Measurements from ENCODE around the gene IL11RA. TPM values are rescaled to one million over a fixed set of nuclear protein-coding genes. Genes with fewer than 3 reads are reported as not detected.

Gene IL11RA
- total RNA-seq, 1 donor from 2014 or later = 32.9 TPM

DNA sequence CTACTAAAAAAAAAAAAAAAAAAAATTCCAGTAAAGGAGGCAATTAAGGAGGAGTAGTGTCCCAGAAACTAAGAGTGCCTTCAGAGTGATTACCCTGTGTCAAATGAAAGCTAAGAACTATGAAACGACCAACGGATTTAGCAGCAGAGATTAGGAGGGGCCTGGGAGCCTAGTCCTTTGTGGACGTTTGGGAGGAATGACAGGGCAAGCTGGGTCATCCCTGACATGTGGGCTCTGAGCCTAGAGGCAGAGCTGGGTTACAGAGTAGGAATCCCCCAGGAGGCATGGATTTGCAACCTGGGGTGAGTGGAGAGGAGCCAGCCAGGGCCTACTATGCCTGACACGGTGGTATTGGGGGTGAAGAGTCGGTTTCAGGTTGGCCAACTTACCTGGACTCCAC lies 18.8 kb upstream of the IL11RA start:
- TF ChIP-seq, protein P1, sequence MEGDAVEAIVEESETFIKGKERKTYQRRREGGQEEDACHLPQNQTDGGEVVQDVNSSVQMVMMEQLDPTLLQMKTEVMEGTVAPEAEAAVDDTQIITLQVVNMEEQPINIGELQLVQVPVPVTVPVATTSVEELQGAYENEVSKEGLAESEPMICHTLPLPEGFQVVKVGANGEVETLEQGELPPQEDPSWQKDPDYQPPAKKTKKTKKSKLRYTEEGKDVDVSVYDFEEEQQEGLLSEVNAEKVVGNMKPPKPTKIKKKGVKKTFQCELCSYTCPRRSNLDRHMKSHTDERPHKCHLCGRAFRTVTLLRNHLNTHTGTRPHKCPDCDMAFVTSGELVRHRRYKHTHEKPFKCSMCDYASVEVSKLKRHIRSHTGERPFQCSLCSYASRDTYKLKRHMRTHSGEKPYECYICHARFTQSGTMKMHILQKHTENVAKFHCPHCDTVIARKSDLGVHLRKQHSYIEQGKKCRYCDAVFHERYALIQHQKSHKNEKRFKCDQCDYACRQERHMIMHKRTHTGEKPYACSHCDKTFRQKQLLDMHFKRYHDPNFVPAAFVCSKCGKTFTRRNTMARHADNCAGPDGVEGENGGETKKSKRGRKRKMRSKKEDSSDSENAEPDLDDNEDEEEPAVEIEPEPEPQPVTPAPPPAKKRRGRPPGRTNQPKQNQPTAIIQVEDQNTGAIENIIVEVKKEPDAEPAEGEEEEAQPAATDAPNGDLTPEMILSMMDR (IDR thresholded peaks at IDR 0.05) = no peak
- peaks cover 2% of the 10 kb centered on the region for H3K36me3 Mint-ChIP-seq (ENCODE audit: low read depth)
- H3K27ac Mint-ChIP-seq (ENCODE audit: unreplicated experiment) = no peak overlapping the region
- no peaks in the 10 kb centered on the region for H3K9me3 Mint-ChIP-seq (ENCODE audit: low read depth)
- H3K27me3 Mint-ChIP-seq (ENCODE audit: low read depth) = peaks cover 31% of the 10 kb centered on the region
- H3K4me3 Mint-ChIP-seq (ENCODE audit: unreplicated experiment) = no peak overlapping the region
- peaks cover 37% of the 10 kb centered on the region for H3K4me1 Mint-ChIP-seq (ENCODE audit: low read depth)
- no peak for DNase-seq (ENCODE audit: low spot score)

GRCh38 chr9:34633851-34634550 lies 18.0 kb upstream of the IL11RA start:
- TF ChIP-seq, protein P1 (IDR thresholded peaks at IDR 0.05) = peak; percentile 92
- Mint-ChIP-seq H3K36me3 (ENCODE audit: low read depth) (peaks cover 2% of the 10 kb centered on the region), H3K27me3 (ENCODE audit: low read depth) (peaks cover 26% of the 10 kb centered on the region)

GRCh38 chr9:34634551-34635248 lies 17.3 kb upstream of the IL11RA start:
- no peaks in the 10 kb centered on the region for H3K9me3 Mint-ChIP-seq (ENCODE audit: low read depth)
- TF ChIP-seq, protein P1 (IDR thresholded peaks at IDR 0.05) = no peak
- H3K27ac Mint-ChIP-seq (ENCODE audit: unreplicated experiment) = no peak overlapping the region
- DNase-seq (ENCODE audit: low spot score) = no peak
- no peak overlapping the region for H3K4me3 Mint-ChIP-seq (ENCODE audit: unreplicated experiment)
- H3K4me1 Mint-ChIP-seq (ENCODE audit: low read depth) = peaks cover 36% of the 10 kb centered on the region
- peaks cover 19% of the 10 kb centered on the region for H3K27me3 Mint-ChIP-seq (ENCODE audit: low read depth)
- H3K36me3 Mint-ChIP-seq (ENCODE audit: low read depth) = peaks cover 2% of the 10 kb centered on the region

More at GRCh38 chr9:34633851-34634550, 18.0 kb upstream of the IL11RA start:
- DNase-seq (ENCODE audit: low spot score) = no peak
- H3K9me3 Mint-ChIP-seq (ENCODE audit: low read depth) = no peaks in the 10 kb centered on the region
- H3K4me3 Mint-ChIP-seq (ENCODE audit: unreplicated experiment) = no peak overlapping the region
- H3K27ac Mint-ChIP-seq (ENCODE audit: unreplicated experiment) = no peak overlapping the region
- peaks cover 41% of the 10 kb centered on the region for H3K4me1 Mint-ChIP-seq (ENCODE audit: low read depth)

DNA sequence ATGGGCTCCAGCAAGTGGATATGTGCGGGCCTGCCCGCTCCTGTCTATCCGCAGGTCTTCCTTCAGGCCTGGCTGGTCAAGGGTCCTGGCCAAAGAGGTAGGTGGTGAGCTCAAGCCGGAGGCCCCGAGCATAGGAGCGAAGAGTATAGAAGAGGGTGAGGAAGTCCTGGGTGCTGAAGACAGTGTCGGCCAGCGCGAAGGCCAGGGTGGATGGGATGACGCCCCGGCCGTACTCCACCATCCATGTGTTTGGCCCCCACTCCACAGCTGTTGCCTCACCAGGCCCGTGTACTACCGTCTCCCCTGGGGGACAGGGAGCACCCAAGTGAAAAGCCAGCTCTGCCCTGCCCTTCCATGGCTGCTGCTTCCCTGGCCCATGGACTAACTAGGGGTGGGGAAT lies 16.4 kb upstream of the IL11RA start:
- H3K36me3 Mint-ChIP-seq (ENCODE audit: low read depth) = peaks cover 2% of the 10 kb centered on the region
- no peak for DNase-seq (ENCODE audit: low spot score)
- peak overlapping the region; percentile 28 for H3K4me3 Mint-ChIP-seq (ENCODE audit: unreplicated experiment)
- TF ChIP-seq, protein P1 (IDR thresholded peaks at IDR 0.05) = no peak
- peaks cover 10% of the 10 kb centered on the region for H3K27me3 Mint-ChIP-seq (ENCODE audit: low read depth)
- H3K27ac Mint-ChIP-seq (ENCODE audit: unreplicated experiment) = no peak overlapping the region
- H3K4me1 Mint-ChIP-seq (ENCODE audit: low read depth) = peaks cover 36% of the 10 kb centered on the region
- no peaks in the 10 kb centered on the region for H3K9me3 Mint-ChIP-seq (ENCODE audit: low read depth)

GRCh38 chr9:34636791-34637355 lies 15.1 kb upstream of the IL11RA start:
- peaks cover 2% of the 10 kb centered on the region for H3K27me3 Mint-ChIP-seq (ENCODE audit: low read depth)
- no peak for DNase-seq (ENCODE audit: low spot score)
- TF ChIP-seq, protein P1 (IDR thresholded peaks at IDR 0.05) = no peak
- H3K4me1 Mint-ChIP-seq (ENCODE audit: low read depth) = peaks cover 36% of the 10 kb centered on the region
- peak overlapping the region; percentile 88 for H3K4me3 Mint-ChIP-seq (ENCODE audit: unreplicated experiment)
- peak overlapping the region; percentile 80 for H3K27ac Mint-ChIP-seq (ENCODE audit: unreplicated experiment)
- no peaks in the 10 kb centered on the region for H3K9me3 Mint-ChIP-seq (ENCODE audit: low read depth)
- H3K36me3 Mint-ChIP-seq (ENCODE audit: low read depth) = peaks cover 2% of the 10 kb centered on the region

Data from chondrocyte (in vitro differentiated cells).